Mucosa of stomach (tissue), 1 donor: ENCODE results near the gene HOOK1.
"Not testable (repeated sequence)": the region's sequence is repeated elsewhere in the genome, so short reads cannot be mapped to it uniquely, and the experiment has no call there.

ENCODE experiments used
- H3K27me3 ChIP-seq: one replicate; pipeline ENCODE4 v1.7.0; 2013; ENCODE audit warnings: mild to moderate bottlenecking, low read length; ENCODE audit not compliant: control insufficient read depth, insufficient read depth
- H3K36me3 ChIP-seq: one replicate; pipeline ENCODE4 v1.7.0; 2013; ENCODE audit warnings: low read length; ENCODE audit not compliant: control insufficient read depth, insufficient read depth
- H3K4me1 ChIP-seq: one replicate; pipeline ENCODE4 v1.7.0; 2013; ENCODE audit warnings: mild to moderate bottlenecking, low read length; ENCODE audit not compliant: control insufficient read depth, insufficient read depth
- H3K4me3 ChIP-seq: one replicate; pipeline ENCODE4 v1.7.0; 2013; ENCODE audit warnings: low read length
- H3K9ac ChIP-seq: one replicate; pipeline ENCODE4 v1.7.0; 2013; ENCODE audit warnings: mild to moderate bottlenecking, low read length, moderate library complexity
- H3K9me3 ChIP-seq: one replicate; pipeline ENCODE4 v1.7.0; 2013; ENCODE audit warnings: mild to moderate bottlenecking, low read length, moderate library complexity; ENCODE audit not compliant: control insufficient read depth
- donor health status: Pancreatic carcinoma.

Gene HOOK1

GRCh38 chr1:59833022-59833421 lies 18.3 kb downstream of the HOOK1 start:
- H3K4me3 ChIP-seq: no peak overlapping the region
- no peaks in the 10 kb centered on the region for H3K4me1 ChIP-seq
- H3K27me3 ChIP-seq: no peaks in the 10 kb centered on the region
- H3K9me3 ChIP-seq: no peaks in the 10 kb centered on the region
- no peak overlapping the region for H3K9ac ChIP-seq
- H3K36me3 ChIP-seq: no peaks in the 10 kb centered on the region

GRCh38 chr1:59833991-59834390 lies 19.2 kb downstream of the HOOK1 start:
- Histone ChIP-seq H3K9me3 (no peaks in the 10 kb centered on the region), H3K4me1 (no peaks in the 10 kb centered on the region), H3K4me3 (no peak overlapping the region), H3K9ac (no peak overlapping the region), H3K36me3 (no peaks in the 10 kb centered on the region), H3K27me3 (no peaks in the 10 kb centered on the region)

GRCh38 chr1:59837857-59838256 lies 23.1 kb downstream of the HOOK1 start:
- H3K4me1 ChIP-seq, H3K27me3 ChIP-seq, H3K36me3 ChIP-seq, H3K9me3 ChIP-seq, H3K4me3 ChIP-seq, H3K9ac ChIP-seq: not testable (repeated sequence)

- Histone ChIP-seq H3K9ac (no peak overlapping the region), H3K9me3 (no peaks in the 10 kb centered on the region), H3K27me3 (no peaks in the 10 kb centered on the region), H3K4me1 (no peaks in the 10 kb centered on the region), H3K4me3 (no peak overlapping the region), H3K36me3 (no peaks in the 10 kb centered on the region)
Measured at GRCh38 chr1:59845091-59845490, 30.3 kb downstream of the HOOK1 start.

- Histone ChIP-seq H3K36me3 (no peaks in the 10 kb centered on the region), H3K9ac (no peak overlapping the region), H3K9me3 (no peaks in the 10 kb centered on the region), H3K4me1 (no peaks in the 10 kb centered on the region), H3K27me3 (no peaks in the 10 kb centered on the region), H3K4me3 (no peak overlapping the region)
Measured at GRCh38 chr1:59846209-59846894, 31.6 kb downstream of the HOOK1 start.

GRCh38 chr1:59846895-59847282 lies 32.1 kb downstream of the HOOK1 start:
- H3K9ac ChIP-seq: no peak overlapping the region
- no peaks in the 10 kb centered on the region for H3K27me3 ChIP-seq
- H3K4me3 ChIP-seq: no peak overlapping the region
- no peaks in the 10 kb centered on the region for H3K36me3 ChIP-seq
- no peaks in the 10 kb centered on the region for H3K4me1 ChIP-seq
- H3K9me3 ChIP-seq: no peaks in the 10 kb centered on the region

GRCh38 chr1:59852117-59852516 lies 37.4 kb downstream of the HOOK1 start:
- H3K9me3 ChIP-seq: no peaks in the 10 kb centered on the region
- H3K4me3 ChIP-seq: no peak overlapping the region
- H3K27me3 ChIP-seq: no peaks in the 10 kb centered on the region
- no peak overlapping the region for H3K9ac ChIP-seq
- H3K4me1 ChIP-seq: no peaks in the 10 kb centered on the region
- no peaks in the 10 kb centered on the region for H3K36me3 ChIP-seq

GRCh38 chr1:59855297-59855696 lies 40.5 kb downstream of the HOOK1 start:
- H3K4me1 ChIP-seq, H3K9ac ChIP-seq, H3K9me3 ChIP-seq, H3K27me3 ChIP-seq, H3K36me3 ChIP-seq, H3K4me3 ChIP-seq: not testable (repeated sequence)

- H3K36me3 ChIP-seq: no peaks in the 10 kb centered on the region
- H3K9me3 ChIP-seq: no peaks in the 10 kb centered on the region
- H3K4me1 ChIP-seq: no peaks in the 10 kb centered on the region
- no peak overlapping the region for H3K4me3 ChIP-seq
- H3K27me3 ChIP-seq: no peaks in the 10 kb centered on the region
- no peak overlapping the region for H3K9ac ChIP-seq
Measured at GRCh38 chr1:59856725-59857338, 42.1 kb downstream of the HOOK1 start.

- Histone ChIP-seq H3K36me3 (no peaks in the 10 kb centered on the region), H3K4me3 (no peak overlapping the region), H3K9me3 (no peaks in the 10 kb centered on the region)
Measured at GRCh38 chr1:59857679-59858354, 43.1 kb downstream of the HOOK1 start.

GRCh38 chr1:59866462-59866861 lies 51.7 kb downstream of the HOOK1 start:
- no peaks in the 10 kb centered on the region for H3K36me3 ChIP-seq
- no peaks in the 10 kb centered on the region for H3K27me3 ChIP-seq
- no peak overlapping the region for H3K4me3 ChIP-seq
- no peaks in the 10 kb centered on the region for H3K9me3 ChIP-seq
- no peaks in the 10 kb centered on the region for H3K4me1 ChIP-seq
- no peak overlapping the region for H3K9ac ChIP-seq

More at GRCh38 chr1:59857679-59858354, 43.1 kb downstream of the HOOK1 start:
- H3K27me3 ChIP-seq: no peaks in the 10 kb centered on the region
- H3K9ac ChIP-seq: no peak overlapping the region
- H3K4me1 ChIP-seq: no peaks in the 10 kb centered on the region

GRCh38 chr1:59871746-59872145 lies 57.0 kb downstream of the HOOK1 start:
- Histone ChIP-seq H3K36me3 (no peaks in the 10 kb centered on the region), H3K9ac (no peak overlapping the region), H3K4me1 (no peaks in the 10 kb centered on the region), H3K27me3 (no peaks in the 10 kb centered on the region), H3K4me3 (no peak overlapping the region), H3K9me3 (no peaks in the 10 kb centered on the region)
